Measurements from ENCODE around the gene DIP2C.

DNA sequence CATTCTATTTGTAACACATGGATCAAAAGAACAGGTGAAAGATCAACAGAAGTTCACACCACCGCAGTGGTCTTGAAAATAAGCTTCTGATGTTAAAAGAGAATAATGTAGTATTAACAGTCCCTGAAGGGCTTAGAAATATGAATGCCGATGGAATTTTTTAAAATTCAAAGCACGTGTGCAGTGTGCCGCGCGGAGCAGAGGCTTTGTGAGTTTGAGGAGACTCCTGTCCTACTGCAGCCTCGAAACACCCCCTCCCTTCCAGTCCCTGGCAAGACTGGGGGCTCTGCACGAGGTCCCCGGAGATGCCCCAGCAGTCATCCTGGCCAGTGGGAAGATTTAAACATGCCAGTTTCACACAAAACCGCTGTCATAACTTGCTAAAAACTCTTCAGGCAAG, 196.6 kb downstream of the DIP2C start:
- TF ChIP-seq, protein P1, sequence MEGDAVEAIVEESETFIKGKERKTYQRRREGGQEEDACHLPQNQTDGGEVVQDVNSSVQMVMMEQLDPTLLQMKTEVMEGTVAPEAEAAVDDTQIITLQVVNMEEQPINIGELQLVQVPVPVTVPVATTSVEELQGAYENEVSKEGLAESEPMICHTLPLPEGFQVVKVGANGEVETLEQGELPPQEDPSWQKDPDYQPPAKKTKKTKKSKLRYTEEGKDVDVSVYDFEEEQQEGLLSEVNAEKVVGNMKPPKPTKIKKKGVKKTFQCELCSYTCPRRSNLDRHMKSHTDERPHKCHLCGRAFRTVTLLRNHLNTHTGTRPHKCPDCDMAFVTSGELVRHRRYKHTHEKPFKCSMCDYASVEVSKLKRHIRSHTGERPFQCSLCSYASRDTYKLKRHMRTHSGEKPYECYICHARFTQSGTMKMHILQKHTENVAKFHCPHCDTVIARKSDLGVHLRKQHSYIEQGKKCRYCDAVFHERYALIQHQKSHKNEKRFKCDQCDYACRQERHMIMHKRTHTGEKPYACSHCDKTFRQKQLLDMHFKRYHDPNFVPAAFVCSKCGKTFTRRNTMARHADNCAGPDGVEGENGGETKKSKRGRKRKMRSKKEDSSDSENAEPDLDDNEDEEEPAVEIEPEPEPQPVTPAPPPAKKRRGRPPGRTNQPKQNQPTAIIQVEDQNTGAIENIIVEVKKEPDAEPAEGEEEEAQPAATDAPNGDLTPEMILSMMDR (IDR thresholded peaks at IDR 0.05), result no peak
- TF ChIP-seq EZH2phosphoT487 (IDR thresholded peaks at IDR 0.05), result no peak

All from neural progenitor cell (in vitro differentiated cells).